ENCODE data around the gene NEK2.

The NEK2 gene

GRCh38 chr1:211676106-211676583 is 724 bp upstream of the NEK2 start:
- Histone ChIP-seq H3K4me3 (ENCODE audit: low read length, poor library complexity, severe bottlenecking) (peak overlapping the region; percentile 79), H3F3A (ENCODE audit: low read depth) (no peaks in the 10 kb centered on the region), H3K36me3 (ENCODE audit: insufficient read depth, low read length) (peaks cover 2% of the 10 kb centered on the region; the same call in 1 of the 2 replicates), H3K9me2 (replicated peaks; ENCODE audit: low read depth, low read length) (no peaks in the 10 kb centered on the region), H3K4me1 (ENCODE audit: insufficient read depth, low read length, poor library complexity, severe bottlenecking) (peaks cover 42% of the 10 kb centered on the region), H3K9me3 (ENCODE audit: insufficient read depth, low read depth, low read length) (no peaks in the 10 kb centered on the region), H3K9ac (ENCODE audit: low read depth, low read length, poor library complexity, severe bottlenecking) (no peak overlapping the region), H3K27me3 (ENCODE audit: insufficient read depth, low read length, poor library complexity, severe bottlenecking) (no peaks in the 10 kb centered on the region), H3K79me2 (ENCODE audit: insufficient read depth, low read length) (peaks cover 40% of the 10 kb centered on the region), H3K4me2 (ENCODE audit: low read depth, low read length, poor library complexity, severe bottlenecking) (peak overlapping the region; percentile 79), H4K20me1 (ENCODE audit: insufficient read depth, low read length, poor library complexity, severe bottlenecking) (peaks cover 20% of the 10 kb centered on the region), H2AFZ (ENCODE audit: low read length) (0 out of 2 replicates have a peak overlapping the region, but pooled peaks have one; percentile 26)
- TF ChIP-seq CTCF (conservative IDR thresholded peaks at IDR 0.05; ENCODE audit: low read length) (no peak), EZH2phosphoT487 (IDR thresholded peaks at IDR 0.05; ENCODE audit: borderline replicate concordance) (no peak)

- H3K4me2 ChIP-seq (ENCODE audit: low read depth, low read length, poor library complexity, severe bottlenecking): no peak overlapping the region
- peaks cover 25% of the 10 kb centered on the region for H3K4me1 ChIP-seq (ENCODE audit: insufficient read depth, low read length, poor library complexity, severe bottlenecking)
- H3K9me2 ChIP-seq (replicated peaks; ENCODE audit: low read depth, low read length): no peaks in the 10 kb centered on the region
- no peak overlapping the region for H2AFZ ChIP-seq (ENCODE audit: low read length)
- peaks cover 60% of the 10 kb centered on the region for H3K36me3 ChIP-seq (ENCODE audit: insufficient read depth, low read length)
- H3K79me2 ChIP-seq (ENCODE audit: insufficient read depth, low read length): peaks cover 11% of the 10 kb centered on the region
- no peaks in the 10 kb centered on the region for H3K27me3 ChIP-seq (ENCODE audit: insufficient read depth, low read length, poor library complexity, severe bottlenecking)
- H3K9me3 ChIP-seq (ENCODE audit: insufficient read depth, low read depth, low read length): no peaks in the 10 kb centered on the region
- no peak overlapping the region for H3K4me3 ChIP-seq (ENCODE audit: low read length, poor library complexity, severe bottlenecking)
- H4K20me1 ChIP-seq (ENCODE audit: insufficient read depth, low read length, poor library complexity, severe bottlenecking): peaks cover 9% of the 10 kb centered on the region
- TF ChIP-seq CTCF (conservative IDR thresholded peaks at IDR 0.05; ENCODE audit: low read length) (no peak), EZH2phosphoT487 (IDR thresholded peaks at IDR 0.05; ENCODE audit: borderline replicate concordance) (no peak)
- H3F3A ChIP-seq (ENCODE audit: low read depth): no peaks in the 10 kb centered on the region
- no peak overlapping the region for H3K9ac ChIP-seq (ENCODE audit: low read depth, low read length, poor library complexity, severe bottlenecking)
Observed at GRCh38 chr1:211667065-211667617, 8.3 kb downstream of the NEK2 start.

- TF ChIP-seq EZH2phosphoT487 (IDR thresholded peaks at IDR 0.05; ENCODE audit: borderline replicate concordance) (no peak), CTCF (conservative IDR thresholded peaks at IDR 0.05; ENCODE audit: low read length) (no peak)
- no peaks in the 10 kb centered on the region for H3K79me2 ChIP-seq (ENCODE audit: insufficient read depth, low read length)
- H3K9me3 ChIP-seq (ENCODE audit: insufficient read depth, low read depth, low read length): no peaks in the 10 kb centered on the region
Observed at GRCh38 chr1:211660718-211661222, 14.7 kb downstream of the NEK2 start.

More at GRCh38 chr1:211660718-211661222, 14.7 kb downstream of the NEK2 start:
- peaks cover 18% of the 10 kb centered on the region for H3K36me3 ChIP-seq (ENCODE audit: insufficient read depth, low read length)
- H3K4me1 ChIP-seq (ENCODE audit: insufficient read depth, low read length, poor library complexity, severe bottlenecking): no peaks in the 10 kb centered on the region
- no peak overlapping the region for H3K4me2 ChIP-seq (ENCODE audit: low read depth, low read length, poor library complexity, severe bottlenecking)
- H3K9ac ChIP-seq (ENCODE audit: low read depth, low read length, poor library complexity, severe bottlenecking): no peak overlapping the region
- no peak overlapping the region for H2AFZ ChIP-seq (ENCODE audit: low read length)
- no peak overlapping the region for H3K4me3 ChIP-seq (ENCODE audit: low read length, poor library complexity, severe bottlenecking)
- no peaks in the 10 kb centered on the region for H4K20me1 ChIP-seq (ENCODE audit: insufficient read depth, low read length, poor library complexity, severe bottlenecking)
- H3K9me2 ChIP-seq (replicated peaks; ENCODE audit: low read depth, low read length): no peaks in the 10 kb centered on the region
- no peaks in the 10 kb centered on the region for H3K27me3 ChIP-seq (ENCODE audit: insufficient read depth, low read length, poor library complexity, severe bottlenecking)
- H3F3A ChIP-seq (ENCODE audit: low read depth): no peaks in the 10 kb centered on the region
